GM20000 (cell line): Measurements from ENCODE around the gene RPP21.
"Not testable (repeated sequence)": the region's sequence is repeated elsewhere in the genome, so short reads cannot be mapped to it uniquely, and the experiment has no call there.

Experiments used
- DNase-seq: peaks from one replicate; pipeline ENCODE4 v3.0.0; 2012; ENCODE audit warnings: low spot score
- TF ChIP-seq, protein P1 (sequence below): IDR thresholded peaks from 2 replicates; pipeline ENCODE4 v1.5.1; 2012; ENCODE audit warnings: mild to moderate bottlenecking, control low read depth; ENCODE audit errors: extremely low read depth, missing control alignments

The RPP21 gene

DNA sequence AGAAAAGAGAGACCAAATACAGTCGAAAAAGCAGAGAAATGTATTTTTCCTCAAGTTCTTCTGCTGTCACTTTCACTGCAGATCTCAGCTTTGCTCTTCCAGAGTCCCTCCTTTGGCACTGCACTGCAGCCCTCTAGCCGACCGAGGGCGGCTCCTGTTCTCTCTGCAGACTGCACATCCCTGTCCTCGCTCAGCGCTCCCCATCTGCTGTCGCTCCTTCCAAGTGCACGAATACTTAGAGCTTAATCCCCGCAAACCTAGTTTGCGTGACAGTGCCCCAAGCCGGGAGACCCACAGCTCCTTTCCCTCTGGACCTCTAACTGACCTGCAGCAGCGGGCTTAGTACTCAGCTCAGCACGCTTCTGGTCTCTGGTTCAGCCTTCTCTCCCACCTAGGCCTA lies 15.2 kb downstream of the RPP21 start:
- TF ChIP-seq, protein P1, sequence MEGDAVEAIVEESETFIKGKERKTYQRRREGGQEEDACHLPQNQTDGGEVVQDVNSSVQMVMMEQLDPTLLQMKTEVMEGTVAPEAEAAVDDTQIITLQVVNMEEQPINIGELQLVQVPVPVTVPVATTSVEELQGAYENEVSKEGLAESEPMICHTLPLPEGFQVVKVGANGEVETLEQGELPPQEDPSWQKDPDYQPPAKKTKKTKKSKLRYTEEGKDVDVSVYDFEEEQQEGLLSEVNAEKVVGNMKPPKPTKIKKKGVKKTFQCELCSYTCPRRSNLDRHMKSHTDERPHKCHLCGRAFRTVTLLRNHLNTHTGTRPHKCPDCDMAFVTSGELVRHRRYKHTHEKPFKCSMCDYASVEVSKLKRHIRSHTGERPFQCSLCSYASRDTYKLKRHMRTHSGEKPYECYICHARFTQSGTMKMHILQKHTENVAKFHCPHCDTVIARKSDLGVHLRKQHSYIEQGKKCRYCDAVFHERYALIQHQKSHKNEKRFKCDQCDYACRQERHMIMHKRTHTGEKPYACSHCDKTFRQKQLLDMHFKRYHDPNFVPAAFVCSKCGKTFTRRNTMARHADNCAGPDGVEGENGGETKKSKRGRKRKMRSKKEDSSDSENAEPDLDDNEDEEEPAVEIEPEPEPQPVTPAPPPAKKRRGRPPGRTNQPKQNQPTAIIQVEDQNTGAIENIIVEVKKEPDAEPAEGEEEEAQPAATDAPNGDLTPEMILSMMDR, result no peak
- DNase-seq, result no peak

GRCh38 chr6:30361661-30362060 lies 16.7 kb downstream of the RPP21 start:
- no peak for DNase-seq

DNA sequence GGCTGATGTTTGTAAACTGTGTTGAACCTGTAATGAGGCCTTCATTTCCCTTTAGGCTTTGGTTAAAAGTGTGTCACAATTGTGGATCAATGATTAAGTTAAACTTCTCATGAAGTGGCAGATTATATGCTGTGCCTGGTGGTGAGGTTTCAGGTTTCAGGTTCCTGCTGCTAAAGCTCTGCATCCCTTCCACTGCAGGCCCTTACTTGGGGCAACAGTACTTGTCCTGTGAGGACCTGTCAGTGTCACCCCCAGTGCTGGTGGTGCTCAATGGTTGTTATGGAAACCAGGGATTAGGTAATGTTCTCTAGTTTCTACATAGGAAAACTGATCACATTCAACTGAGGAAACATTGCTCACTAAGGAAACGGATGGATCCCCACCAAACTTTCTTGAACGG lies 18.5 kb downstream of the RPP21 start:
- DNase-seq, result no peak
- TF ChIP-seq, protein P1, result no peak

More at GRCh38 chr6:30361661-30362060, 16.7 kb downstream of the RPP21 start:
- TF ChIP-seq, protein P1, result no peak

GRCh38 chr6:30364591-30364990 lies 19.6 kb downstream of the RPP21 start:
- DNase-seq, result no peak
- TF ChIP-seq, protein P1, result no peak

GRCh38 chr6:30369280-30369679 lies 24.3 kb downstream of the RPP21 start:
- not testable (repeated sequence) for DNase-seq

- TF ChIP-seq, protein P1, result no peak
- DNase-seq, result no peak
These were observed 33.5 kb downstream of the RPP21 start for GRCh38 chr6:30378290-30378937.

DNA sequence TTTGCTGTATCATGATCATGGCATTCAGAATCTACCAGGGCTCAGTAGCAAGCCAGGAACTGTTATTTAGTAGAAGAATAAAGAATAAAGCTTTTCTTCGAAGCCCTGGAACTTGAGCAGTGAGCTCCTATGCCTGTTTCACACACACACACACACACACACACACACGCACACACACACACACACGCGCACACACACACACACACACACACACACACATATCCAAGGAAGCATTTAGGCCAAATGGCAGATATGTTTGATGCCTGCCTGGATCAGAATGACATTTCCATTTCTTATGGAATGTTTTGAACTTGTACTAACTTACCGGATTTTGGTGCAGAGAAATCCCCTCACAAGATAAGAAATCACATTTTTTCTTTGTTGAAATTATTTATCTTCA lies 35.5 kb downstream of the RPP21 start:
- TF ChIP-seq, protein P1, result no peak
- no peak for DNase-seq

DNA sequence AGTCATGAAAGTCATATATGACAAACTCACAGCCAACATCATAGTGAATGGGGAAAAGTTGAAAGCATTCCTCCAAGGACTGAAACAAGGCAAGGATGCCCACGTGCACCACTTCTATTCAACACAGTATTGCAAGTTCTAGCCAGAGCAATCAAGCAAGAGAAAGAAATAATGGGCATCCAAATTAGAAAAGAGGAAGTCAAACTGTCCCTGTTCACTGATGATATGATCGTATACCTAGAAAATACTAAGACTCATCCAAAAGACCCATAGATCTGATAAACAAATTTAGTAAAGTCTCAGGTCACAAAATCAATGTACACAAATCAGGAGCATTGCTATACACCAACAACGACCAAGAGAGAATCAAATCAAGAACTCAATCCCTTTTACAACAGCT lies 41.2 kb downstream of the RPP21 start:
- no peak for DNase-seq
- TF ChIP-seq, protein P1, result no peak
